ENCODE results near the gene RTKN. TPM values are rescaled to one million over a fixed set of nuclear protein-coding genes. Genes with fewer than 3 reads are reported as not detected.

Gene RTKN
- total and polyA plus RNA-seq, 9 of the 15 experiments (the other 6 are each of a cell fraction or from before 2014, with no cell fraction given): 0.14 to 6.9 (median 3.6) TPM

DNA sequence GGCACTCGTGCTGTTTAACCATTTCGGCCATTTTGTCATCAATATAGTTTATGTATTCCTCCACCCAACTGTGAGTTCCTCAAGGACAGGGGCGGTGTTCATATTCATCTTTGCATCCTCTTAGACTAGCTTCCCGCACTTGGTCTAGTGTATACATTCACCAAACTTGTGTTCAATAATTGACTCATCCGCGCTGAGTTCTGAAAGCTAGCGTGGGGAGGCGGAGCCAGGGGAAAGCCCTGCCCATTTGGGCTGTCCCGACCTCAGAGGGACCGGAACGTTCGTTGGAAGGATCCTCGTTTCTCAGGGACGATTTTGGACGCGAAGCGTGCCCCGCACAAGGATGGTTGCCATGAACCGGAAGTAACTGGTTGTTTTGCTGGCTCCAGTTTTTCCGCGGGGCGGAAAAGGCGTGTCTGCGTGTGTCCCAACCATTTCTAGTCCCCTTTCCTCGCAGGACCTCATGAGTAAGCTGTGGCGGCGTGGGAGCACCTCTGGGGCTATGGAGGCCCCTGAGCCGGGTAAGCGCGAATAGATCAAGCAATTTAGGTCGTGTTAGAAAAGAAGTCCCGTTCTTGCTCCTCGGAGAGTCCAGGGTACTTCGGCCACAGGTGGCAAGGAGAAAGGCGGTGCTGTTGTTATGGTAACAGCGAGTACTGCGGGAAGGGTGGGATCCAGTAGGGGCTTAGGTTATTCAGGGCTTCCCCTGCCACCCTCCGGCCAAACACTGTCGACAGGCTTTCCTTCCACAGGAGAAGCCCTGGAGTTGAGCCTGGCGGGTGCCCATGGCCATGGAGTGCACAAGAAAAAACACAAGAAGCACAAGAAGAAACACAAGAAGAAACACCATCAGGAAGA, 13.1 kb upstream of the RTKN start, which contains the start of gene INO80B (continued):
- TF ChIP-seq, protein P1, sequence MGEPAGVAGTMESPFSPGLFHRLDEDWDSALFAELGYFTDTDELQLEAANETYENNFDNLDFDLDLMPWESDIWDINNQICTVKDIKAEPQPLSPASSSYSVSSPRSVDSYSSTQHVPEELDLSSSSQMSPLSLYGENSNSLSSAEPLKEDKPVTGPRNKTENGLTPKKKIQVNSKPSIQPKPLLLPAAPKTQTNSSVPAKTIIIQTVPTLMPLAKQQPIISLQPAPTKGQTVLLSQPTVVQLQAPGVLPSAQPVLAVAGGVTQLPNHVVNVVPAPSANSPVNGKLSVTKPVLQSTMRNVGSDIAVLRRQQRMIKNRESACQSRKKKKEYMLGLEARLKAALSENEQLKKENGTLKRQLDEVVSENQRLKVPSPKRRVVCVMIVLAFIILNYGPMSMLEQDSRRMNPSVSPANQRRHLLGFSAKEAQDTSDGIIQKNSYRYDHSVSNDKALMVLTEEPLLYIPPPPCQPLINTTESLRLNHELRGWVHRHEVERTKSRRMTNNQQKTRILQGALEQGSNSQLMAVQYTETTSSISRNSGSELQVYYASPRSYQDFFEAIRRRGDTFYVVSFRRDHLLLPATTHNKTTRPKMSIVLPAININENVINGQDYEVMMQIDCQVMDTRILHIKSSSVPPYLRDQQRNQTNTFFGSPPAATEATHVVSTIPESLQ (CRISPR knock-in tag; IDR thresholded peaks at IDR 0.05): peak; percentile 47
- TF ChIP-seq ZNF696 (CRISPR knock-in tag; conservative IDR thresholded peaks at IDR 0.05) (no peak), STAG1 (CRISPR knock-in tag; IDR thresholded peaks at IDR 0.05; ENCODE audit: borderline replicate concordance) (no peak), MTA3 (IDR thresholded peaks at IDR 0.05; ENCODE audit: borderline replicate concordance) (peak; percentile 88; the same call in 1 of the 2 replicates), KDM1A (IDR thresholded peaks at IDR 0.05) (no peak), ZNF589 (CRISPR knock-in tag; IDR thresholded peaks at IDR 0.05; ENCODE audit: low read depth) (no peak), HOXB6 (CRISPR knock-in tag; IDR thresholded peaks at IDR 0.05; ENCODE audit: borderline replicate concordance) (no peak), CBFB (CRISPR knock-in tag; IDR thresholded peaks at IDR 0.05) (peak; percentile 54; the same call in 1 of the 2 replicates), RBM39 (optimal IDR thresholded peaks at IDR 0.05; ENCODE audit: low read depth, low read length) (peak; percentile 86), TAF15 (IDR thresholded peaks at IDR 0.05; ENCODE audit: low read depth, low read length) (no peak), ZKSCAN1 (IDR thresholded peaks at IDR 0.05; ENCODE audit: low read depth, low read length) (peak; percentile 84), SAFB (IDR thresholded peaks at IDR 0.05; ENCODE audit: borderline replicate concordance, low read depth, low read length) (peak; percentile 81), CHCHD3 (CRISPR knock-in tag; IDR thresholded peaks at IDR 0.05) (no peak), DMBX1 (CRISPR knock-in tag; IDR thresholded peaks at IDR 0.05; ENCODE audit: borderline replicate concordance) (peak; percentile 80; the same call in 1 of the 2 replicates)
- TF ChIP-seq, protein P2, sequence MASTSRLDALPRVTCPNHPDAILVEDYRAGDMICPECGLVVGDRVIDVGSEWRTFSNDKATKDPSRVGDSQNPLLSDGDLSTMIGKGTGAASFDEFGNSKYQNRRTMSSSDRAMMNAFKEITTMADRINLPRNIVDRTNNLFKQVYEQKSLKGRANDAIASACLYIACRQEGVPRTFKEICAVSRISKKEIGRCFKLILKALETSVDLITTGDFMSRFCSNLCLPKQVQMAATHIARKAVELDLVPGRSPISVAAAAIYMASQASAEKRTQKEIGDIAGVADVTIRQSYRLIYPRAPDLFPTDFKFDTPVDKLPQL (IDR thresholded peaks at IDR 0.05; ENCODE audit: extremely low read depth, insufficient read length): no peak

Data from K562 (cell line).